GM12878 (cell line): ENCODE results near the gene CAPSL. TPM values are rescaled to one million over a fixed set of nuclear protein-coding genes. Genes with fewer than 3 reads are reported as not detected.

Experiments used
- ATAC-seq: fragments of 200-7000 bp; cut with Tn5 transposase; 3 replicates; pipeline ENCODE4 v1.9.1; 2020; ENCODE audit warnings: mild to moderate bottlenecking, moderate library complexity
- BruUV-seq: library from RNA; stranded (reverse); fragments of 400-500 nt; replicated peaks from 2 replicates; lab custom pipeline; 2021; lab: Mats Ljungman, UMichigan
- CTCF ChIA-PET: fragments of 300-600 bp; sonication (Branson Sonifier 250); formaldehyde crosslinking; extraction: SDS; loops from one replicate; lab custom pipeline; 2021; ENCODE audit warnings: inconsistent platforms; lab: Yijun Ruan, JAX
- POLR2A ChIA-PET: fragments of 350-600 bp; formaldehyde crosslinking; extraction: SDS; loops from one replicate; lab custom pipeline; 2021; ENCODE audit warnings: inconsistent platforms; lab: Charles Lee
- RAD21 ChIA-PET: fragments of 300-600 bp; sonication (Branson Sonifier 250); formaldehyde crosslinking; loops from one replicate; lab custom pipeline; 2023; ENCODE audit warnings: antibody characterized with exemption; ENCODE audit not compliant: unreplicated experiment; lab: Charles Lee
- SMC1A ChIA-PET: fragments of 300-600 bp; sonication (Branson Sonifier 250); formaldehyde crosslinking; loops from one replicate; lab custom pipeline; 2023; ENCODE audit not compliant: unreplicated experiment, uncharacterized antibody; lab: Charles Lee
- DNase-seq: peaks from one replicate; pipeline ENCODE4 v3.0.0-alpha.2; 2011; ENCODE audit warnings: low read depth, low spot score
- FAIRE-seq: peaks from 3 replicates; lab custom pipeline; 2011; peaks lifted over from hg19 to GRCh38; lab: Jason Lieb, UNC
- H2AFZ ChIP-seq: 2 replicates; pipeline ENCODE4 v1.6.0; 2011; ENCODE audit warnings: low read depth, low read length, control low read depth; ENCODE audit not compliant: control insufficient read depth
- H3K27ac ChIP-seq: 2 replicates; pipeline ENCODE4 v1.5.1; 2011; ENCODE audit warnings: control low read depth; ENCODE audit not compliant: control insufficient read depth, insufficient read depth
- H3K27me3 ChIP-seq, 2 experiments: replicated peaks in 1 of 2; 2 replicates each; pipeline versions ENCODE4 v1.6.0 to v1.6.1; 2011; ENCODE audit warnings: low read length in 1 of 2; ENCODE audit not compliant: control insufficient read depth in 2 of 2, insufficient read depth in 2 of 2
- H3K36me3 ChIP-seq, 2 experiments: 2 replicates each; pipeline ENCODE4 v1.5.1; 2011; ENCODE audit warnings: low read length in 1 of 2; ENCODE audit not compliant: control insufficient read depth in 2 of 2, insufficient read depth in 2 of 2
- H3K4me1 ChIP-seq: 2 replicates; pipeline ENCODE4 v1.6.1; 2011; ENCODE audit warnings: mild to moderate bottlenecking, low read length, moderate library complexity, mixed read lengths; ENCODE audit not compliant: control insufficient read depth, insufficient read depth
- H3K4me2 ChIP-seq: 2 replicates; pipeline ENCODE4 v1.6.0; 2011; ENCODE audit warnings: control low read depth; ENCODE audit not compliant: control insufficient read depth, insufficient read depth
- H3K4me3 ChIP-seq: fragments of 200-600 bp; sonication (generic); 2 replicates; pipeline ENCODE4 v1.5.1; 2016
- H3K79me2 ChIP-seq: 2 replicates; pipeline ENCODE4 v1.6.0; 2011; ENCODE audit warnings: low read length; ENCODE audit not compliant: control insufficient read depth, insufficient read depth
- H3K9ac ChIP-seq: 2 replicates; pipeline ENCODE4 v1.8.0; 2011; ENCODE audit warnings: low read length, control low read depth, mixed read lengths; ENCODE audit not compliant: control insufficient read depth, insufficient read depth
- H3K9me3 ChIP-seq: replicated peaks from 3 replicates; pipeline ENCODE4 v1.5.1; 2011; ENCODE audit warnings: mild to moderate bottlenecking, low read length; ENCODE audit not compliant: control insufficient read depth, insufficient read depth
- H4K20me1 ChIP-seq: 2 replicates; pipeline ENCODE4 v1.6.0; 2011; ENCODE audit not compliant: control insufficient read depth, insufficient read depth
- BCL11A ChIP-seq: IDR thresholded peaks from 2 replicates; pipeline ENCODE4 v1.6.1; 2011; ENCODE audit warnings: low read depth, low read length
- CEBPB ChIP-seq, 2 experiments: fragments of 150-350 bp in 1 of 2; IDR thresholded peaks; 2 replicates each; pipeline ENCODE4 v1.6.1; 2012 to 2014; ENCODE audit warnings: low read depth in 2 of 2, low read length in 2 of 2, borderline replicate concordance in 1 of 2, inconsistent platforms in 1 of 2
- CREM ChIP-seq: IDR thresholded peaks from 2 replicates; pipeline ENCODE4 v1.6.1; 2014; ENCODE audit warnings: antibody characterized with exemption, low read depth
- EED ChIP-seq: sonication (generic); IDR thresholded peaks from 2 replicates; pipeline ENCODE4 v1.6.1; 2016; ENCODE audit warnings: antibody characterized with exemption, low read depth
- IRF5 ChIP-seq: fragments of 450-650 bp; IDR thresholded peaks from 2 replicates; pipeline ENCODE4 v1.6.1; 2017; ENCODE audit warnings: borderline replicate concordance
- MLLT1 ChIP-seq: fragments of 450-650 bp; IDR thresholded peaks from 2 replicates; pipeline ENCODE4 v1.6.1; 2016; ENCODE audit warnings: mild to moderate bottlenecking
- POLR2AphosphoS2 ChIP-seq: IDR thresholded peaks from 2 replicates; pipeline ENCODE4 v1.6.1; 2011; ENCODE audit warnings: low read depth, mild to moderate bottlenecking, low read length, improper control_type of control experiment, moderate library complexity
- REST ChIP-seq: IDR thresholded peaks from 2 replicates; pipeline ENCODE4 v1.6.1; 2012; ENCODE audit warnings: mild to moderate bottlenecking, low read depth, low read length
- STAT3 ChIP-seq: IDR thresholded peaks from 2 replicates; pipeline ENCODE4 v1.6.1; 2011; ENCODE audit warnings: low read depth, low read length, improper control_type of control experiment
- SUZ12 ChIP-seq: fragments of 200-600 bp; sonication (generic); IDR thresholded peaks from one replicate; pipeline ENCODE4 v1.6.1; 2018; ENCODE audit warnings: antibody characterized with exemption, mild to moderate bottlenecking; ENCODE audit not compliant: unreplicated experiment
- USF2 ChIP-seq: IDR thresholded peaks from 2 replicates; pipeline ENCODE4 v1.6.1; 2011; ENCODE audit warnings: low read depth, low read length, improper control_type of control experiment, borderline replicate concordance
- WGBS: methylation state at CpG from one replicate; pipeline ENCODE4 v1.1.6; 2016; ENCODE audit warnings: low lambda C conversion rate; ENCODE audit not compliant: insufficient replicate concordance, insufficient coverage; ENCODE audit errors: missing lambda C conversion rate; 5-methylcytosine and 5-hydroxymethylcytosine counted together
- in situ Hi-C: fragments of 300-500 bp; cut with MboI; formaldehyde crosslinking; loops from 9 replicates; pipeline ENCODE4 v1.14.3; 2018; ENCODE audit warnings: mixed read lengths
- intact Hi-C: fragments of 100-400 bp; cut with micrococcal nuclease; formaldehyde crosslinking; loops from one replicate; pipeline ENCODE4 v1.14.2; 2022; ENCODE audit not compliant: unreplicated experiment
- polyA plus RNA-seq, 11 experiments: library from polyadenylated mRNA; depleted of rRNA in 4 of 11; unstranded in 6 of 11; stranded (reverse) in 5 of 11; fragments of >200 nt; fragmentation: Nextera tagmentation in 4 of 11; fragmentation: Illumina TruSeq in 1 of 11; extraction: Ambion mirVana in 4 of 11; extraction: Trizol in 1 of 11; gene quantifications; 1 replicate in 1 of 11; 2 replicates in 10 of 11; pipeline versions ENCODE4 v1.2.1 to v1.2.3, GENCODE V29; 2011 to 2016; ENCODE audit warnings: inconsistent platforms in 2 of 11, missing spikeins in 2 of 11, low read depth in 1 of 11
- total RNA-seq, 4 experiments: library from RNA; depleted of rRNA in 3 of 4; stranded (reverse); fragments of >200 nt in 3 of 4; fragmentation: Illumina TruSeq in 1 of 4; extraction: Trizol in 1 of 4; gene quantifications; 2 replicates each; pipeline versions ENCODE4 v1.2.1 to v1.2.3, GENCODE V29; 2013 to 2021

CAPSL gene
- total and polyA plus RNA-seq, 10 of the 15 experiments (the other 5 are each of a cell fraction or from before 2014, with no cell fraction given), result 0.19 to 0.57 (median 0.20) TPM; not detected in 7

GRCh38 chr5:35859101-35859661, 79.2 kb downstream of the CAPSL start (continued):
- TF ChIP-seq POLR2AphosphoS2 (no peak), EED (no peak), MLLT1 (no peak), CEBPB (IDR thresholded peaks at IDR 0.05; ENCODE audit: borderline replicate concordance in 1 of 2, low read depth in 2 of 2, low read length in 2 of 2) (no peak)

GRCh38 chr5:35857606-35858205, 80.7 kb downstream of the CAPSL start:
- SMC1A ChIA-PET, result interaction anchor here (0.7 to 15.1 kb wide), 12 partner anchors 9 to 79 kb away, joined by 3 to 238 read pairs (median 4); no protein-coding TSS in a partner anchor
- intact Hi-C loops (loop anchor here (2.0 kb wide), 1 partner anchor 45 kb away; no protein-coding TSS in a partner anchor), in situ Hi-C loops (no loop called here)
- Histone ChIP-seq H3K4me3 (no peak overlapping the region), H3K9me3 (no peaks in the 10 kb centered on the region), H3K4me1 (peaks cover 12% of the 10 kb centered on the region), H3K27ac (no peak overlapping the region), H3K27me3 (no peaks in the 10 kb centered on the region), H3K4me2 (no peak overlapping the region), H4K20me1 (no peaks in the 10 kb centered on the region), H3K79me2 (no peaks in the 10 kb centered on the region), H3K9ac (no peak overlapping the region), H2AFZ (no peak overlapping the region), H3K36me3 (no peaks in the 10 kb centered on the region)
- DNase-seq, result no peak
- no peak for ATAC-seq
- CTCF ChIA-PET, result interaction anchor here (0.6 to 1.8 kb wide), 5 partner anchors 44 to 594 kb away, joined by 3 to 8 read pairs (median 4); no protein-coding TSS in a partner anchor
- FAIRE-seq, result no peak
- BruUV-seq, result TSS peak; percentile 78
- RAD21 ChIA-PET, result interaction anchor here (0.7 to 3.1 kb wide), 7 partner anchors 9 to 77 kb away, joined by 3 to 13 read pairs (median 6); no protein-coding TSS in a partner anchor
- POLR2A ChIA-PET, result interaction anchor here (1.0 to 3.5 kb wide), 4 partner anchors 10 to 46 kb away, joined by 3 to 23 read pairs (median 6); no protein-coding TSS in a partner anchor
- WGBS, result 28% methylated on average over 2 of the region's 2 CpGs
- TF ChIP-seq CREM (no peak), USF2 (no peak), MLLT1 (no peak), STAT3 (no peak), SUZ12 (no peak), BCL11A (no peak), IRF5 (no peak), REST (no peak)
